Ovary (tissue), 9 donors: ENCODE results near the gene PGBD2. TPM values are rescaled to one million over a fixed set of nuclear protein-coding genes. Genes with fewer than 3 reads are reported as not detected.
A peak's percentile ranks its signal among the peaks of the same experiment; 100 is the strongest.

ENCODE experiments used
- DNase-seq, 5 donors: peaks; one replicate each; pipeline ENCODE4 v3.0.0-alpha.2; 2019 to 2020
- H3K27ac ChIP-seq, 2 donors: fragments of 200-600 bp; one replicate each; pipeline versions ENCODE4 v1.5.1 to v1.8.0; 2019 to 2022
- H3K27me3 ChIP-seq: fragments of 200-600 bp; one replicate; pipeline ENCODE4 v1.8.0; 2022
- H3K36me3 ChIP-seq: fragments of 200-600 bp; sonication (generic); one replicate; pipeline ENCODE4 v1.5.1; 2019
- H3K4me1 ChIP-seq: one replicate; pipeline ENCODE4 v1.8.1; 2013; ENCODE audit warnings: mild to moderate bottlenecking, moderate library complexity; ENCODE audit not compliant: insufficient read depth
- H3K4me3 ChIP-seq: fragments of 200-600 bp; sonication (generic); one replicate; pipeline ENCODE4 v1.5.1; 2017
- H3K9me3 ChIP-seq, 2 donors: fragments of 200-600 bp in 1 of 2; sonication (generic) in 1 of 2; one replicate each; pipeline versions ENCODE4 v1.5.1 to v1.8.1; 2013 to 2019; ENCODE audit warnings: mild to moderate bottlenecking in 1 of 2, moderate library complexity in 1 of 2
- EP300 ChIP-seq: sonication (generic); formaldehyde crosslinking; IDR thresholded peaks from one replicate; pipeline ENCODE4 v1.6.1; 2017; ENCODE audit warnings: antibody characterized with exemption
- POLR2A ChIP-seq: fragments of 450-650 bp; IDR thresholded peaks from one replicate; pipeline ENCODE4 v1.6.1; 2017; ENCODE audit warnings: antibody characterized with exemption, mild to moderate bottlenecking, moderate library complexity
- WGBS, 3 donors: extraction: QIAGEN DNeasy Blood & Tissue Kit in 1 of 3; methylation state at CpG; one replicate each; pipeline versions ENCODE4 v1.1.5 to v1.1.7; 2013 to 2017; 5-methylcytosine and 5-hydroxymethylcytosine counted together
- intact Hi-C, 4 donors: fragments of 100-400 bp; cut with DNase I; formaldehyde crosslinking; loops; one replicate each; pipeline versions ENCODE4 v1.11.0 to v1.15.1; 2022 to 2023
- polyA plus RNA-seq, 2 donors: library from polyadenylated mRNA; stranded (reverse); fragments of 200-250 nt in 1 of 2; fragments of 350-450 nt in 1 of 2; fragmentation: Illumina TruSeq in 1 of 2; extraction: RNeasy Lipid Tissue Mini Kit (QIAGEN cat#74804) in 1 of 2; gene quantifications; one replicate each; pipeline ENCODE4 v1.2.3, GENCODE V29; 2013 to 2014
- total RNA-seq, 7 donors: library from RNA; depleted of rRNA in 2 of 7; stranded (reverse); fragments of >200 nt in 2 of 7; fragmentation: NEBNext Ultra II Directional in 3 of 7; extraction: Animal tissue kit (Norgen Biotek cat#: 25700) in 3 of 7; gene quantifications; one replicate each; pipeline versions ENCODE4 v1.1.0 to v1.2.4, GENCODE V29; 2016 to 2023
- TF ChIP-seq, protein P1 (sequence below), 3 donors: fragments of 450-650 bp in 2 of 3; fragments of 200-600 bp in 1 of 3; IDR thresholded peaks; one replicate each; pipeline versions ENCODE4 v1.5.1 to v1.8.0; 2016 to 2022; ENCODE audit warnings: antibody characterized with exemption in 3 of 3, mild to moderate bottlenecking in 1 of 3
- donor health status: DM: no; HTN: no; CAD: no; lungs with moderate emphysema.
- donor health status: DM: no; HTN: no; CAD: no.
- donor health status: Bipolar disorder and iron deficiency.
- donor health status: DM: yes; HTN: yes; CAD: no.
- donor health status: DM: no; HTN: no; CAD: no.
- donor health status: DM: yes; HTN: yes; CAD: no.

Gene PGBD2
- total and polyA plus RNA-seq, 9 donors: 3.9 to 10.7 (median 7.1) TPM

DNA sequence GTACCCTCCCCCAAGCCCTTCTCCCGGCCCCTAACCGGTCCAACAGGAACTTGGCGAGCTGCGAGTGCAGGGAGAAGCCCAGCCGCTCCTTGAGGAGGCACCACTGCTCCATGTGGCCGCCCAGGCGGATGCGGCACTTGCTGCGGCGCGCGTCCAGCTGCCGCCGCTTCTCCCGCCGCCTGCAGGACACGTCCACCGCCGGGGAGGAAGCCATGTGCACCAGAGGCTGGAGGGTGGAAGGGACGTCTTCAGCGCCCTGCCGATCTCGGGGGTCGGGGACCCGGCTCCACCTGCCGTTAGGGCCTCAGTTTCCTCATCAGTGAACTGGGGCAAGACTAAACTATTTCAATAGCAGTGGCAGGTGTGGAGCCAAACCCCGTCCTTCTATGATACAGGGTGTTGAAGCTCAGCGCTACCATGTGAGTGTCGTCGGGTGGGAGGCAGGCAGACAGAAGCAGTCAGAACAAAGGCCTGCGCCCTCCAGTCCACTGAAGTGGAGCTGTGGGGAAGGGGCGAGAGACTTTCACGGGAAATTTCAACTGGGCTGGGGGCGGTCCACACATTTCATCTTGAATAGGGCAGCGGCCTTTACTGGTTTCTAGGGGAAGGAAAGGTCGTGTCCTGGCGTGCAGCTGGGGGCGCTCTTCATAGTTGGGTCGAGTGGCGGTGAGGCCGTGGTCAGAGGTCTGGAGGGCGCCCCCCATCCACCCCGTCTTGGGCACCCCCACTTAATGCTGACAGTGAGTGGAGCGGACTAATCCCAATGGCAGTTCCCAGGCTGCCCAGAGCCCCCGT lies 47.7 kb upstream of the PGBD2 start:
- TF ChIP-seq EP300: no peak
- TF ChIP-seq, protein P1, sequence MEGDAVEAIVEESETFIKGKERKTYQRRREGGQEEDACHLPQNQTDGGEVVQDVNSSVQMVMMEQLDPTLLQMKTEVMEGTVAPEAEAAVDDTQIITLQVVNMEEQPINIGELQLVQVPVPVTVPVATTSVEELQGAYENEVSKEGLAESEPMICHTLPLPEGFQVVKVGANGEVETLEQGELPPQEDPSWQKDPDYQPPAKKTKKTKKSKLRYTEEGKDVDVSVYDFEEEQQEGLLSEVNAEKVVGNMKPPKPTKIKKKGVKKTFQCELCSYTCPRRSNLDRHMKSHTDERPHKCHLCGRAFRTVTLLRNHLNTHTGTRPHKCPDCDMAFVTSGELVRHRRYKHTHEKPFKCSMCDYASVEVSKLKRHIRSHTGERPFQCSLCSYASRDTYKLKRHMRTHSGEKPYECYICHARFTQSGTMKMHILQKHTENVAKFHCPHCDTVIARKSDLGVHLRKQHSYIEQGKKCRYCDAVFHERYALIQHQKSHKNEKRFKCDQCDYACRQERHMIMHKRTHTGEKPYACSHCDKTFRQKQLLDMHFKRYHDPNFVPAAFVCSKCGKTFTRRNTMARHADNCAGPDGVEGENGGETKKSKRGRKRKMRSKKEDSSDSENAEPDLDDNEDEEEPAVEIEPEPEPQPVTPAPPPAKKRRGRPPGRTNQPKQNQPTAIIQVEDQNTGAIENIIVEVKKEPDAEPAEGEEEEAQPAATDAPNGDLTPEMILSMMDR (IDR thresholded peaks at IDR 0.05): peak in 2 of 3 donors; percentile 26 to 32
- H3K4me1 ChIP-seq: peaks cover 14% of the 10 kb centered on the region
- peak; percentile 56 to 75 (median 67) for DNase-seq
- peak overlapping the region; percentile 61 for H3K4me3 ChIP-seq
- no peaks in the 10 kb centered on the region for H3K9me3 ChIP-seq
- peak overlapping the region; percentile 56 to 76 for H3K27ac ChIP-seq
- 1 to 2% (median 1%) methylated on average over 42 to 45 of the region's 45 CpGs for WGBS, 3 donors
- intact Hi-C loops: loop anchor here in 1 of 4 donors (2.0 kb wide), 1 partner anchor 19 kb away; the partner anchor contains the start of gene ZNF672
- H3K27me3 ChIP-seq: no peaks in the 10 kb centered on the region
- no peaks in the 10 kb centered on the region for H3K36me3 ChIP-seq

DNA sequence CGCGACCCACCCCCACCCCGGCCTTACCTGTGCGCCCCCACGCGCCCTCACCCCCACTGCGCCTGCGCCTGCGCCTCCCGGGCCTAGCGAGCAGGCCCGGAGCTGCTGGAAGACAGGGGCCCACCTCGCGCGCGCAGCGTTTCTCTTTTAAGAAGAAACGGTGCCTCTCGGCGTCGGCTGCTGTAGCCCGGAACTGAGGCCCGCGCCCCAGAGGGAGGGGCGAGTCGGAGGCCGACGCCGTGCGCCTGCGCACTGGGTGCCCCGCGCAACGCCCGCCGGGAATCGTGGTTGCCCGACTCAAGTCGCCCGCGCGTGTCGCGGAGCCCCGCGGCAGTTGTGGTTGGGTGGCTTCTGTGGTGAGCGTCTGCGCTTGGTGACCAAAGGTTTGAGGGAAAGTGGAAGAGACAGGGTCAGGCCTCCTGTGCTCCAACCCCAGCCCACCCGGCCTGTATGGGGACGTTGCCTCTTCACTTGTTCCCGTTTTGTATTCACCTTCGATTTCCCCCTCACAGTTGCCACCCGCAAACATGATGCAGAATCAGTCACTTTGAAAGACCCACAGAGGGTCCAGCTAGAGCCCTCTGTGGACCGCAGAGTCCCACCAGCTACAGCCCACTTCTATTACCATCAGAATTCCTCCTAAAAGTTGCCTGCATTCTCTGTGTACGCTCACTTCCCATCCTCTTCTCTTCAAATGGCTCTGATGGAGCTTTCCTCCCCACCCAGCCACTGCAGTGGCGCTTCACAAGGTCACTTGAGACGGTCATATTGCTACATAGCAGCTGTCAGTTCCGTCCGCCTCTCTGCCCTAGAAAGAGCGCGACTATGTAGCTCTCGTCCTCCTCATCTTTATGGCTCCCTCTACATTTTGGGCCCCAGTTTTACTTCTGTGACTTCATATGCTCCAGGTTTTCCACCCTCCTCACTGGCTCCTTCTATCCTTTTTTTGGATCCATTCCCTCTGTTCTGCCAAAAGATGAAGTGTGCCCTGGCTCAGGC lies 46.8 kb upstream of the PGBD2 start, which contains the start of gene ZNF692:
Gene ZNF692, minus strand, starts transcription at position 195 of the 999 bp plus-strand sequence. CDS start 776 bp downstream, outside the sequence.
- Histone ChIP-seq H3K4me1 (peaks cover 19% of the 10 kb centered on the region), H3K27ac (peak within 1 kb of the TSS; percentile 71 to 76), H3K4me3 (peak within 1 kb of the TSS; percentile 61), H3K9me3 (no peaks in the 10 kb centered on the region), H3K36me3 (no peaks in the 10 kb centered on the region), H3K27me3 (no peaks in the 10 kb centered on the region)
- TF ChIP-seq, protein P1 (IDR thresholded peaks at IDR 0.05): no peak
- TF ChIP-seq POLR2A: peak; percentile 78
- DNase-seq: peak; percentile 95 to 96 (median 96)
- intact Hi-C loops: loop anchor here in 1 of 4 donors (2.0 kb wide), 1 partner anchor 20 kb away; the partner anchor contains the start of gene ZNF672
- 6% methylated on average over 62 of the region's 62 CpGs for WGBS, 3 donors

GRCh38 chr1:248860007-248860406 lies 46.0 kb upstream of the PGBD2 start:
- H3K27me3 ChIP-seq: no peaks in the 10 kb centered on the region
- H3K27ac ChIP-seq: no peak overlapping the region
- intact Hi-C loops: no loop called here
- TF ChIP-seq EP300 (no peak), POLR2A (no peak)
- H3K4me3 ChIP-seq: no peak overlapping the region
- peaks cover 19% of the 10 kb centered on the region for H3K4me1 ChIP-seq
- H3K36me3 ChIP-seq: no peaks in the 10 kb centered on the region
- DNase-seq: no peak
- no peaks in the 10 kb centered on the region for H3K9me3 ChIP-seq
- WGBS, 3 donors: 72 to 75% (median 73%) methylated on average over 4 of the region's 4 CpGs

GRCh38 chr1:248861616-248862015 lies 44.4 kb upstream of the PGBD2 start:
- Histone ChIP-seq H3K27me3 (no peaks in the 10 kb centered on the region), H3K27ac (no peak overlapping the region), H3K4me1 (peaks cover 19% of the 10 kb centered on the region), H3K4me3 (no peak overlapping the region), H3K36me3 (no peaks in the 10 kb centered on the region), H3K9me3 (no peaks in the 10 kb centered on the region)
- intact Hi-C loops: no loop called here
- TF ChIP-seq, protein P1 (IDR thresholded peaks at IDR 0.05): no peak
- TF ChIP-seq EP300 (no peak), POLR2A (no peak)
- 65 to 83% (median 75%) methylated on average over 2 of the region's 2 CpGs for WGBS, 3 donors
- no peak for DNase-seq
